Endodermal cell (in vitro differentiated cells): ENCODE data around the gene SPTLC1. TPM values are rescaled to one million over a fixed set of nuclear protein-coding genes. Genes with fewer than 3 reads are reported as not detected.

ENCODE experiments used
- DNase-seq: peaks from one replicate; pipeline ENCODE4 v3.0.0-alpha.2; 2017
- H3K27ac ChIP-seq: 2 replicates; pipeline ENCODE4 v1.5.1; 2013; ENCODE audit warnings: mild to moderate bottlenecking, low read depth, low read length, moderate library complexity
- H3K27me3 ChIP-seq: 2 replicates; pipeline ENCODE4 v1.6.1; 2013; ENCODE audit warnings: mild to moderate bottlenecking, low read length, moderate library complexity; ENCODE audit not compliant: insufficient read depth, control insufficient read depth, poor library complexity, severe bottlenecking
- H3K36me3 ChIP-seq: 2 replicates; pipeline ENCODE4 v1.7.0; 2013; ENCODE audit warnings: mild to moderate bottlenecking, low read length, moderate library complexity; ENCODE audit not compliant: control insufficient read depth, insufficient read depth
- H3K4me1 ChIP-seq: one replicate; pipeline ENCODE4 v1.7.0; 2013; ENCODE audit warnings: low read length; ENCODE audit not compliant: control insufficient read depth, insufficient read depth
- H3K4me3 ChIP-seq: 2 replicates; pipeline ENCODE4 v1.5.1; 2013; ENCODE audit warnings: mild to moderate bottlenecking, low read length, moderate library complexity
- H3K9ac ChIP-seq: 2 replicates; pipeline ENCODE4 v1.6.1; 2013; ENCODE audit warnings: mild to moderate bottlenecking, low read length, moderate library complexity; ENCODE audit not compliant: poor library complexity, severe bottlenecking; ENCODE audit errors: extremely low read depth
- H3K9me3 ChIP-seq: 2 replicates; pipeline ENCODE4 v1.6.1; 2013; ENCODE audit warnings: mild to moderate bottlenecking, low read length, moderate library complexity; ENCODE audit not compliant: control insufficient read depth
- H3K27ac Mint-ChIP-seq: 2 replicates; pipeline ENCODE4 v1.8.0; 2020; ENCODE audit warnings: mixed read lengths
- H3K27me3 Mint-ChIP-seq: 2 replicates; pipeline ENCODE4 v1.8.0; 2021; ENCODE audit warnings: mild to moderate bottlenecking, mixed read lengths; ENCODE audit not compliant: insufficient read depth
- H3K36me3 Mint-ChIP-seq: 2 replicates; pipeline ENCODE4 v1.8.0; 2020; ENCODE audit warnings: low read depth, mixed read lengths
- H3K4me1 Mint-ChIP-seq: 2 replicates; pipeline ENCODE4 v1.8.0; 2020; ENCODE audit warnings: mixed read lengths
- H3K4me3 Mint-ChIP-seq: 2 replicates; pipeline ENCODE4 v1.8.0; 2020; ENCODE audit warnings: mild to moderate bottlenecking, moderate library complexity, mixed read lengths
- H3K9me3 Mint-ChIP-seq: 2 replicates; pipeline ENCODE4 v1.8.0; 2020; ENCODE audit warnings: mild to moderate bottlenecking, mixed read lengths
- WGBS, 2 experiments: methylation state at CpG; one replicate each; pipeline versions ENCODE4 v1.1.5 to v1.1.7; 2013; ENCODE audit warnings: missing lambda C conversion rate in 2 of 2, mixed read lengths in 1 of 2; ENCODE audit not compliant: insufficient coverage in 1 of 2, insufficient read length in 1 of 2; 5-methylcytosine and 5-hydroxymethylcytosine counted together
- total RNA-seq, 2 donors: library from RNA; stranded (reverse); fragmentation: NEBNext Ultra II Directional in 1 of 2; extraction: Animal tissue kit (Norgen Biotek cat#: 25700) in 1 of 2; gene quantifications; 2 replicates in 1 of 2; 3 replicates in 1 of 2; pipeline ENCODE4 v1.2.1, GENCODE V29; 2021
- TF ChIP-seq, protein P1 (sequence below): fragments of 200-600 bp; sonication (generic); conservative IDR thresholded peaks from 2 replicates; pipeline ENCODE4 v1.5.0; 2021; ENCODE audit warnings: antibody characterized with exemption, mild to moderate bottlenecking

The SPTLC1 gene
- total RNA-seq, 2 donors from 2014 or later: 68.3 to 75.6 TPM

DNA sequence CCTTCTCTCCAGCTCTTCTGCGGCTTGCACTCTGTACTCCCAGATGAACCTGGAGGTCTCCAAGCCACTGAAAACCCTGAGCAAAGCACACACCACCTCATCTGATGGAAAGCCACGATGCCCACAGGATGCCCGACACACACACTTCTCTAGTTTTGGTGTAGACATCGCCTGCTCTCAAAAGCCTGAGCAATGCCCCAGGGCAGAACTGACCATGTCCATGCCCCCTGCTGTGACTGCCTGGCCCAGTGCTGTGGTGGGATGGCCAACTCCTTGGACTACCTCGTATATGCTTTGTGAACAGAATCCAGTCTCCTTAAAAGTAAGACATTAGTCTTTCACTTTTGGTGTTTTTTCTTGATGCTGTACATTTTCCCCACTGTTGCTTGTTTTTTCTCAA is 81.2 kb downstream of the SPTLC1 start:
- H3K4me3 Mint-ChIP-seq: no peak overlapping the region
- H3K27me3 Mint-ChIP-seq: no peaks in the 10 kb centered on the region
- peaks cover 69% of the 10 kb centered on the region for H3K36me3 Mint-ChIP-seq
- H3K36me3 ChIP-seq: peaks cover 83% of the 10 kb centered on the region
- H3K9me3 Mint-ChIP-seq: no peaks in the 10 kb centered on the region
- TF ChIP-seq, protein P1, sequence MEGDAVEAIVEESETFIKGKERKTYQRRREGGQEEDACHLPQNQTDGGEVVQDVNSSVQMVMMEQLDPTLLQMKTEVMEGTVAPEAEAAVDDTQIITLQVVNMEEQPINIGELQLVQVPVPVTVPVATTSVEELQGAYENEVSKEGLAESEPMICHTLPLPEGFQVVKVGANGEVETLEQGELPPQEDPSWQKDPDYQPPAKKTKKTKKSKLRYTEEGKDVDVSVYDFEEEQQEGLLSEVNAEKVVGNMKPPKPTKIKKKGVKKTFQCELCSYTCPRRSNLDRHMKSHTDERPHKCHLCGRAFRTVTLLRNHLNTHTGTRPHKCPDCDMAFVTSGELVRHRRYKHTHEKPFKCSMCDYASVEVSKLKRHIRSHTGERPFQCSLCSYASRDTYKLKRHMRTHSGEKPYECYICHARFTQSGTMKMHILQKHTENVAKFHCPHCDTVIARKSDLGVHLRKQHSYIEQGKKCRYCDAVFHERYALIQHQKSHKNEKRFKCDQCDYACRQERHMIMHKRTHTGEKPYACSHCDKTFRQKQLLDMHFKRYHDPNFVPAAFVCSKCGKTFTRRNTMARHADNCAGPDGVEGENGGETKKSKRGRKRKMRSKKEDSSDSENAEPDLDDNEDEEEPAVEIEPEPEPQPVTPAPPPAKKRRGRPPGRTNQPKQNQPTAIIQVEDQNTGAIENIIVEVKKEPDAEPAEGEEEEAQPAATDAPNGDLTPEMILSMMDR: no peak
- peaks cover 4% of the 10 kb centered on the region for H3K9me3 ChIP-seq
- H3K27me3 ChIP-seq: no peaks in the 10 kb centered on the region
- no peaks in the 10 kb centered on the region for H3K4me1 Mint-ChIP-seq
- H3K4me3 ChIP-seq: no peak overlapping the region
- no peak overlapping the region for H3K9ac ChIP-seq
- 96 to 98% methylated on average over 5 of the region's 5 CpGs for WGBS, 2 experiments
- H3K4me1 ChIP-seq: no peaks in the 10 kb centered on the region
- H3K27ac ChIP-seq: no peak overlapping the region
- no peak for DNase-seq
- H3K27ac Mint-ChIP-seq: peak overlapping the region; percentile 35

DNA sequence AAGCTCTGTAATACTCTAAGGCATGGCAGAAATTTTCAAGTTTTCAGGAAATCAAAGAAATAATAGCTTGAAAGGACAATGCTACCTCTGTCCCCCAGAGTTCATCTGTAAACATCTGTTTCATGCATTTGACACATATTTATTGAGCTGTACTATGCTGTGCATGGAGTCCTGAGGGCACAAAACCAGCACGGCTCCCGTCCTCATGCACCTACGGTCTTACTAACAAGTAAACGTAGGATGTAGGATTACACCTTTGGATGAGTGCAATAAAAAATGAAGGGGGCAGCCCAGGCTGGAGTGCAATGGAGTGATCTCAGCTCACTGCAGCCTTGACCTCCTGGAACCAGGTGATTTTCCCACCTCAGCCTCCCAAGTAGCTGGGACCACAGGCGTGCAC is 81.9 kb downstream of the SPTLC1 start:
- Histone ChIP-seq H3K27ac (no peak overlapping the region), H3K9ac (no peak overlapping the region), H3K4me1 (no peaks in the 10 kb centered on the region), H3K36me3 (peaks cover 77% of the 10 kb centered on the region), H3K4me3 (no peak overlapping the region), H3K9me3 (peaks cover 4% of the 10 kb centered on the region), H3K27me3 (no peaks in the 10 kb centered on the region)
- H3K27ac Mint-ChIP-seq: no peak overlapping the region
- 96 to 97% methylated on average over 5 of the region's 5 CpGs for WGBS, 2 experiments
- no peaks in the 10 kb centered on the region for H3K9me3 Mint-ChIP-seq
- H3K4me1 Mint-ChIP-seq: no peaks in the 10 kb centered on the region
- H3K27me3 Mint-ChIP-seq: no peaks in the 10 kb centered on the region
- no peak for DNase-seq
- no peak overlapping the region for H3K4me3 Mint-ChIP-seq
- TF ChIP-seq, protein P1: no peak
- peaks cover 63% of the 10 kb centered on the region for H3K36me3 Mint-ChIP-seq

DNA sequence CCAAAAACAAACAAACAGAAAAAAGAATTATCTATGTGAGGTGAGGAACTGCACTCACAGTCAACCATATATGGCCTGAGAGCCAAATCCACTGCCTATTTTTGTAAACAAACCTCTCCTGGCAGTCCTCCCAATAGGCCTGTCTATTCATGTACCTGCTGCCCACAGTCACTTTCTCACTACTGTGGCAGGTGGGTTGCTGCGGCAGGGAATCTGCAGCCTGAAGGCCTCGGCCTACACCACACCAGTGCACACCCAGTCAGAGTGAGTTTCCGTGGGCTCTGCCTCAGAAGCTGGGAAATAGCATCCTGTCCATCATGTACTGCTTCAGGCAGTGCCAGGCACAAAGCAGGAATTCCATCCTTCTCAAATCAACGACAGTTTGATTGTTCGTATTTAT is 82.3 kb downstream of the SPTLC1 start:
- no peak overlapping the region for H3K27ac Mint-ChIP-seq
- H3K36me3 ChIP-seq: peaks cover 77% of the 10 kb centered on the region
- H3K36me3 Mint-ChIP-seq: peaks cover 59% of the 10 kb centered on the region
- no peaks in the 10 kb centered on the region for H3K27me3 Mint-ChIP-seq
- no peak overlapping the region for H3K4me3 Mint-ChIP-seq
- no peaks in the 10 kb centered on the region for H3K9me3 Mint-ChIP-seq
- 94 to 96% methylated on average over 2 to 5 of the region's 5 CpGs for WGBS, 2 experiments
- H3K27me3 ChIP-seq: no peaks in the 10 kb centered on the region
- H3K4me3 ChIP-seq: no peak overlapping the region
- no peaks in the 10 kb centered on the region for H3K4me1 Mint-ChIP-seq
- TF ChIP-seq, protein P1: no peak
- peaks cover 4% of the 10 kb centered on the region for H3K9me3 ChIP-seq
- H3K27ac ChIP-seq: no peak overlapping the region
- H3K4me1 ChIP-seq: no peaks in the 10 kb centered on the region
- no peak for DNase-seq
- no peak overlapping the region for H3K9ac ChIP-seq
